ENCODE results near the gene FEZ2. TPM values are rescaled to one million over a fixed set of nuclear protein-coding genes. Genes with fewer than 3 reads are reported as not detected.
A peak's percentile ranks its signal among the peaks of the same experiment; 100 is the strongest.

FEZ2 gene
- total and polyA plus RNA-seq, 2 donors (not counting 3 experiments of a cell fraction or from before 2014, with no cell fraction given), result 41.2 to 72.4 TPM

- Histone ChIP-seq H4K20me1 (replicated peaks; ENCODE audit: control insufficient read depth, extremely low read depth, insufficient read depth, low read length) (no peaks in the 10 kb centered on the region), H3K27me3 (ENCODE audit: control insufficient read depth in 2 of 2, insufficient read depth in 2 of 2, low read length in 2 of 2) (no peaks in the 10 kb centered on the region), H3K4me3 (replicated peaks in 1 of 3; ENCODE audit: insufficient read depth in 1 of 3, low read depth in 1 of 3, low read length in 3 of 3) (no peak overlapping the region), H3K27ac (ENCODE audit: insufficient read depth, low read depth, low read length) (no peak overlapping the region), H3K4me2 (ENCODE audit: insufficient read depth, low read length) (no peak overlapping the region), H3K79me2 (ENCODE audit: control insufficient read depth, insufficient read depth, low read length) (peaks cover 36% of the 10 kb centered on the region), H3K9me3 (replicated peaks; ENCODE audit: control insufficient read depth, insufficient read depth, low read length) (no peaks in the 10 kb centered on the region), H3K9ac (replicated peaks; ENCODE audit: extremely low read depth, insufficient read depth, low read length) (no peak overlapping the region), H3K36me3 (ENCODE audit: control insufficient read depth in 2 of 2, extremely low read depth in 1 of 2, insufficient read depth in 2 of 2, low read length in 2 of 2) (peaks cover 36 to 43% of the 10 kb centered on the region in 2 experiments), H2AFZ (ENCODE audit: low read depth, low read length) (no peak overlapping the region), H3K4me1 (ENCODE audit: control insufficient read depth, extremely low read depth, insufficient read depth, low read length) (peaks cover 18% of the 10 kb centered on the region), H3K9me1 (replicated peaks; ENCODE audit: control insufficient read depth, extremely low read depth, insufficient read depth, low read length) (no peaks in the 10 kb centered on the region)
- no peak for FAIRE-seq
- TF ChIP-seq CTCF (IDR thresholded peaks at IDR 0.05; ENCODE audit: extremely low read depth in 1 of 2, insufficient read depth in 1 of 2, low read depth in 1 of 2, low read length in 2 of 2) (no peak), GATA2 (IDR thresholded peaks at IDR 0.05; ENCODE audit: insufficient read depth, insufficient read length, low read depth, low read length) (no peak), JUN (IDR thresholded peaks at IDR 0.05; ENCODE audit: borderline replicate concordance, insufficient read depth, insufficient read length, low read depth) (no peak)
- dilution Hi-C loops (cut with MboI; ENCODE audit: extremely low pct_ligation_motif_present, low sequenced_read_pairs), result no loop called here
- BruUV-seq (replicated peaks), result no TSS peak
- intact Hi-C loops (cut with micrococcal nuclease), result no loop called here
- DNase-seq (ENCODE audit: low read depth, low spot score), result no peak
- CTCF ChIA-PET, result interaction anchor here (0.6 kb wide), 1 partner anchor 22 kb away, joined by 3 read pairs; no protein-coding TSS in a partner anchor
- POLR2A ChIA-PET, result no interaction called here
These were observed 71.7 kb downstream of the FEZ2 start for GRCh38 chr2:36526226-36526625.

- DNase-seq (ENCODE audit: low read depth, low spot score) (peak; percentile 43), FAIRE-seq (peak; percentile 55)
- no peaks in the 10 kb centered on the region for H4K20me1 ChIP-seq (replicated peaks; ENCODE audit: control insufficient read depth, extremely low read depth, insufficient read depth, low read length)
- no peaks in the 10 kb centered on the region for H3K27me3 ChIP-seq (ENCODE audit: control insufficient read depth in 2 of 2, insufficient read depth in 2 of 2, low read length in 2 of 2)
- H3K9me1 ChIP-seq (replicated peaks; ENCODE audit: control insufficient read depth, extremely low read depth, insufficient read depth, low read length), result no peaks in the 10 kb centered on the region
- H3K4me3 ChIP-seq (replicated peaks in 1 of 3; ENCODE audit: insufficient read depth in 1 of 3, low read depth in 1 of 3, low read length in 3 of 3), result no peak overlapping the region
- peak overlapping the region; percentile 8 for H3K27ac ChIP-seq (ENCODE audit: insufficient read depth, low read depth, low read length)
- H3K9me3 ChIP-seq (replicated peaks; ENCODE audit: control insufficient read depth, insufficient read depth, low read length), result no peaks in the 10 kb centered on the region
- peaks cover 18% of the 10 kb centered on the region for H3K4me1 ChIP-seq (ENCODE audit: control insufficient read depth, extremely low read depth, insufficient read depth, low read length)
- no TSS peak for BruUV-seq (replicated peaks)
- no peak overlapping the region for H3K9ac ChIP-seq (replicated peaks; ENCODE audit: extremely low read depth, insufficient read depth, low read length)
- peaks cover 31 to 46% of the 10 kb centered on the region in 2 experiments for H3K36me3 ChIP-seq (ENCODE audit: control insufficient read depth in 2 of 2, extremely low read depth in 1 of 2, insufficient read depth in 2 of 2, low read length in 2 of 2)
- TF ChIP-seq GATA2 (IDR thresholded peaks at IDR 0.05; ENCODE audit: insufficient read depth, insufficient read length, low read depth, low read length) (peak; percentile 36), FOS (IDR thresholded peaks at IDR 0.05; ENCODE audit: borderline replicate concordance, insufficient read depth, low read length) (no peak)
- dilution Hi-C loops (cut with MboI; ENCODE audit: extremely low pct_ligation_motif_present, low sequenced_read_pairs) (no loop called here), intact Hi-C loops (cut with micrococcal nuclease) (no loop called here)
- POLR2A ChIA-PET, result no interaction called here
- no peak overlapping the region for H3K4me2 ChIP-seq (ENCODE audit: insufficient read depth, low read length)
- CTCF ChIA-PET, result interaction anchor here (1.2 kb wide), 1 partner anchor 260 kb away, joined by 3 read pairs; no protein-coding TSS in a partner anchor
- H3K79me2 ChIP-seq (ENCODE audit: control insufficient read depth, insufficient read depth, low read length), result peaks cover 38% of the 10 kb centered on the region
- no peak overlapping the region for H2AFZ ChIP-seq (ENCODE audit: low read depth, low read length)
These were observed 72.7 kb downstream of the FEZ2 start for GRCh38 chr2:36525245-36525644.
